ENCODE measurements around the gene SHC1.

The SHC1 gene

GRCh38 chr1:154962795-154963330, 7.7 kb downstream of the SHC1 start:
- H3K4me2 ChIP-seq (ENCODE audit: low read length): peak overlapping the region; percentile 81
- H3K4me3 ChIP-seq (ENCODE audit: low read length): peak overlapping the region; percentile 80
- no peak for TF ChIP-seq EZH2phosphoT487 (IDR thresholded peaks at IDR 0.05; ENCODE audit: borderline replicate concordance, low read length)
- TF ChIP-seq CTCF (IDR thresholded peaks at IDR 0.05; ENCODE audit: low read depth, low read length, poor library complexity, severe bottlenecking): no peak
- H3F3A ChIP-seq (ENCODE audit: control insufficient read depth, insufficient read depth): 0 out of 2 replicates have a peak, but pooled peaks cover 5% of the 10 kb centered on the region
- no peaks in the 10 kb centered on the region for H3K9me2 ChIP-seq (replicated peaks; ENCODE audit: control insufficient read depth, low read length)
- peaks cover 20% of the 10 kb centered on the region for H3K4me1 ChIP-seq (ENCODE audit: control insufficient read depth, low read length)
- H3K79me2 ChIP-seq (ENCODE audit: control insufficient read depth, low read length): peaks cover 51% of the 10 kb centered on the region
- no peaks in the 10 kb centered on the region for H4K20me1 ChIP-seq (ENCODE audit: control insufficient read depth, insufficient read depth, low read depth, low read length)
- no peaks in the 10 kb centered on the region for H3K27me3 ChIP-seq (ENCODE audit: control insufficient read depth, low read length)
- peak overlapping the region; percentile 71 for H3K27ac ChIP-seq (ENCODE audit: low read depth, low read length)
- H3K9me3 ChIP-seq (ENCODE audit: control insufficient read depth, insufficient read depth, low read length): no peaks in the 10 kb centered on the region
- H3K36me3 ChIP-seq (ENCODE audit: control insufficient read depth, low read length): peaks cover 79% of the 10 kb centered on the region

GRCh38 chr1:154962156-154962749, 8.3 kb downstream of the SHC1 start:
- H3K79me2 ChIP-seq (ENCODE audit: control insufficient read depth, low read length): peaks cover 51% of the 10 kb centered on the region
- peak overlapping the region; percentile 80 for H3K4me3 ChIP-seq (ENCODE audit: low read length)
- TF ChIP-seq EZH2phosphoT487 (IDR thresholded peaks at IDR 0.05; ENCODE audit: borderline replicate concordance, low read length): no peak
- no peak for TF ChIP-seq CTCF (IDR thresholded peaks at IDR 0.05; ENCODE audit: low read depth, low read length, poor library complexity, severe bottlenecking)
- peak overlapping the region; percentile 81 for H3K4me2 ChIP-seq (ENCODE audit: low read length)
- no peaks in the 10 kb centered on the region for H4K20me1 ChIP-seq (ENCODE audit: control insufficient read depth, insufficient read depth, low read depth, low read length)
- H3K27me3 ChIP-seq (ENCODE audit: control insufficient read depth, low read length): no peaks in the 10 kb centered on the region
- H3K9me3 ChIP-seq (ENCODE audit: control insufficient read depth, insufficient read depth, low read length): no peaks in the 10 kb centered on the region
- H3F3A ChIP-seq (ENCODE audit: control insufficient read depth, insufficient read depth): 0 out of 2 replicates have a peak, but pooled peaks cover 5% of the 10 kb centered on the region
- peak overlapping the region; percentile 71 for H3K27ac ChIP-seq (ENCODE audit: low read depth, low read length)
- H3K9me2 ChIP-seq (replicated peaks; ENCODE audit: control insufficient read depth, low read length): no peaks in the 10 kb centered on the region
- peaks cover 75% of the 10 kb centered on the region for H3K36me3 ChIP-seq (ENCODE audit: control insufficient read depth, low read length)
- H3K4me1 ChIP-seq (ENCODE audit: control insufficient read depth, low read length): peaks cover 20% of the 10 kb centered on the region

GRCh38 chr1:154961207-154962155, 9.1 kb downstream of the SHC1 start, which contains the start of gene PYGO2:
Gene PYGO2 (minus strand): TSS chr1:154961782. CDS start chr1:154961576, 206 bp downstream.
- H3K4me3 ChIP-seq (ENCODE audit: low read length): peak within 1 kb of the TSS; percentile 80
- peak within 1 kb of the TSS; percentile 71 for H3K27ac ChIP-seq (ENCODE audit: low read depth, low read length)
- peaks cover 28% of the 10 kb centered on the region for H3K4me1 ChIP-seq (ENCODE audit: control insufficient read depth, low read length)
- H3F3A ChIP-seq (ENCODE audit: control insufficient read depth, insufficient read depth): 0 out of 2 replicates have a peak, but pooled peaks cover 5% of the 10 kb centered on the region
- H3K9me3 ChIP-seq (ENCODE audit: control insufficient read depth, insufficient read depth, low read length): no peaks in the 10 kb centered on the region
- H3K36me3 ChIP-seq (ENCODE audit: control insufficient read depth, low read length): peaks cover 68% of the 10 kb centered on the region
- peak within 1 kb of the TSS; percentile 81 for H3K4me2 ChIP-seq (ENCODE audit: low read length)
- no peaks in the 10 kb centered on the region for H4K20me1 ChIP-seq (ENCODE audit: control insufficient read depth, insufficient read depth, low read depth, low read length)
- no peaks in the 10 kb centered on the region for H3K27me3 ChIP-seq (ENCODE audit: control insufficient read depth, low read length)
- TF ChIP-seq EZH2phosphoT487 (IDR thresholded peaks at IDR 0.05; ENCODE audit: borderline replicate concordance, low read length) (no peak), CTCF (IDR thresholded peaks at IDR 0.05; ENCODE audit: low read depth, low read length, poor library complexity, severe bottlenecking) (peak; percentile 77)
- H3K9me2 ChIP-seq (replicated peaks; ENCODE audit: control insufficient read depth, low read length): no peaks in the 10 kb centered on the region
- peaks cover 55% of the 10 kb centered on the region for H3K79me2 ChIP-seq (ENCODE audit: control insufficient read depth, low read length)

Measured in DOHH2 (cell line).